T-helper 1 cell treated with Interleukin-12 subunit alpha and Interleukin-12 subunit beta and Interleukin-4 antibody, amounts not matched to agents 30 ng/mL and 1 ng/mL, for 36 hours (primary cell): Measurements from ENCODE around the gene LIM2. TPM values are rescaled to one million over a fixed set of nuclear protein-coding genes. Genes with fewer than 3 reads are reported as not detected.

Experiments used
- intact Hi-C: fragments of 100-400 bp; cut with micrococcal nuclease; formaldehyde crosslinking; loops from one replicate; pipeline ENCODE4 v1.15.1; 2024
- total RNA-seq: library from RNA; stranded (reverse); gene quantifications from 2 replicates; pipeline ENCODE4 v1.2.3, GENCODE V29; 2022

LIM2 gene
- total RNA-seq, 1 donor from 2014 or later, result not detected

GRCh38 chr19:51341976-51342580 lies 45.7 kb downstream of the LIM2 start, which contains the start of gene VSIG10L:
Gene VSIG10L, minus strand, starts transcription at chr19:51342139. Its CDS starts 15 bp downstream, at chr19:51342124.
- intact Hi-C loops, result no loop called here

- intact Hi-C loops, result no loop called here
Observed at GRCh38 chr19:51341066-51341465, 46.7 kb downstream of the LIM2 start.

- intact Hi-C loops, result loop anchor here (1.0 to 10.0 kb wide), 14 partner anchors 13 to 535 kb away; partner anchors contain the start of gene CTU1
Observed at GRCh38 chr19:51339687-51340656, 47.8 kb downstream of the LIM2 start.

GRCh38 chr19:51339313-51339686 lies 48.5 kb downstream of the LIM2 start:
- intact Hi-C loops, result loop anchor here (1.0 to 10.0 kb wide), 14 partner anchors 12 to 534 kb away; partner anchors contain the start of gene CTU1

GRCh38 chr19:51338563-51339312 lies 49.0 kb downstream of the LIM2 start:
- intact Hi-C loops, result loop anchor here (1.0 to 10.0 kb wide), 15 partner anchors 11 to 534 kb away; partner anchors contain the start of gene CTU1

- intact Hi-C loops, result loop anchor here (1.0 to 10.0 kb wide), 4 partner anchors 135 to 533 kb away; no protein-coding TSS in a partner anchor
Observed at GRCh38 chr19:51337861-51338562, 49.8 kb downstream of the LIM2 start.

GRCh38 chr19:51337141-51337860 lies 50.5 kb downstream of the LIM2 start:
- intact Hi-C loops, result loop anchor here (10.0 kb wide), 1 partner anchor 532 kb away; no protein-coding TSS in a partner anchor

- intact Hi-C loops, result loop anchor here (10.0 kb wide), 1 partner anchor 529 kb away; no protein-coding TSS in a partner anchor
Observed at GRCh38 chr19:51333836-51334460, 53.8 kb downstream of the LIM2 start.

GRCh38 chr19:51331716-51332115 lies 56.1 kb downstream of the LIM2 start:
- intact Hi-C loops, result loop anchor here (10.0 kb wide), 1 partner anchor 527 kb away; no protein-coding TSS in a partner anchor

- intact Hi-C loops, result loop anchor here (10.0 kb wide), 1 partner anchor 526 kb away; no protein-coding TSS in a partner anchor
Observed at GRCh38 chr19:51331193-51331592, 56.6 kb downstream of the LIM2 start.

- intact Hi-C loops, result loop anchor here (10.0 kb wide), 1 partner anchor 526 kb away; no protein-coding TSS in a partner anchor
Observed at GRCh38 chr19:51330366-51330765, 57.4 kb downstream of the LIM2 start.

Other genes with a start within 250 kb of the LIM2 start
- not detected in 2 replicates for gene SIGLEC7, start 245.7 kb downstream of the LIM2 start, total RNA-seq
- 8.5 and 10.4 TPM in 2 replicates for gene CD33, start 162.9 kb downstream of the LIM2 start, total RNA-seq
- not detected in 2 replicates for gene SIGLECL1, start 136.9 kb downstream of the LIM2 start, total RNA-seq
- 0.15 TPM in 1 of 2 replicates, not detected in the other for gene IGLON5, start 76.3 kb downstream of the LIM2 start, total RNA-seq
- 1.0 and 1.2 TPM in 2 replicates for gene VSIG10L, start 45.8 kb downstream of the LIM2 start, total RNA-seq
- 69.6 and 72.2 TPM in 2 replicates for gene ETFB, start 21.6 kb downstream of the LIM2 start, total RNA-seq
- 6.0 and 6.6 TPM in 2 replicates for gene CLDND2, start 19.0 kb downstream of the LIM2 start, total RNA-seq
- 129 and 133 TPM in 2 replicates for gene NKG7, start 15.3 kb downstream of the LIM2 start, total RNA-seq
- gene C19orf84, start 2.6 kb upstream of the LIM2 start, total RNA-seq, result 0.15 and 0.27 TPM in 2 replicates
- 1.3 and 1.4 TPM in 2 replicates for gene SIGLEC10, start 29.7 kb upstream of the LIM2 start, total RNA-seq
- not detected in 2 replicates for gene SIGLEC8, start 70.5 kb upstream of the LIM2 start, total RNA-seq
- not detected in 2 replicates for gene CEACAM18, start 90.6 kb upstream of the LIM2 start, total RNA-seq
- 0.15 TPM in 1 of 2 replicates, not detected in the other for gene SIGLEC12, start 113.8 kb upstream of the LIM2 start, total RNA-seq
- gene SIGLEC6, start 143.7 kb upstream of the LIM2 start, total RNA-seq, result 0.34 and 2.9 TPM in 2 replicates
- gene ZNF175, start 183.3 kb upstream of the LIM2 start, total RNA-seq, result 8.2 and 8.3 TPM in 2 replicates
- gene SIGLEC5, start 242.4 kb upstream of the LIM2 start, total RNA-seq, result not detected in 2 replicates